Endothelial cell of umbilical vein (primary cell): Measurements from ENCODE around the gene UBXN2A. TPM values are rescaled to one million over a fixed set of nuclear protein-coding genes. Genes with fewer than 3 reads are reported as not detected.
A peak's percentile ranks its signal among the peaks of the same experiment; 100 is the strongest.

ENCODE experiments used
- BruUV-seq: library from RNA; stranded (reverse); fragments of 400-500 nt; replicated peaks from 2 replicates; lab custom pipeline; 2021; lab: Mats Ljungman, UMichigan
- CTCF ChIA-PET: fragments of 300-600, 350-600 bp; sonication (Branson Sonifier 250); formaldehyde crosslinking; loops from one replicate; lab custom pipeline; 2021; ENCODE audit warnings: antibody characterized with exemption, inconsistent platforms; lab: Charles Lee
- POLR2A ChIA-PET: fragments of 300-600, 350-600 bp; sonication (Branson Sonifier 250); formaldehyde crosslinking; loops from one replicate; lab custom pipeline; 2021; ENCODE audit warnings: antibody characterized with exemption, inconsistent platforms; lab: Charles Lee
- DNase-seq: peaks from one replicate; pipeline ENCODE4 v3.0.0-alpha.2; 2011; ENCODE audit warnings: low read depth, low spot score
- FAIRE-seq: peaks from 2 replicates; lab custom pipeline; 2011; peaks lifted over from hg19 to GRCh38; lab: Jason Lieb, UNC
- H2AFZ ChIP-seq: 2 replicates; pipeline ENCODE4 v1.6.0; 2012; ENCODE audit warnings: low read depth, low read length, control low read depth, inconsistent platforms
- H3K27ac ChIP-seq: 2 replicates; pipeline ENCODE4 v1.5.1; 2011; ENCODE audit warnings: low read depth, mild to moderate bottlenecking, control low read depth, low read length, moderate library complexity; ENCODE audit not compliant: insufficient read depth
- H3K27me3 ChIP-seq, 2 experiments: 2 replicates each; pipeline versions ENCODE4 v1.6.0 to v1.6.1; 2011; ENCODE audit warnings: low read length in 2 of 2, mixed read lengths in 1 of 2; ENCODE audit not compliant: control insufficient read depth in 2 of 2, insufficient read depth in 2 of 2
- H3K36me3 ChIP-seq, 2 experiments: 2 replicates in 1 of 2; 3 replicates in 1 of 2; pipeline ENCODE4 v1.5.1; 2011; ENCODE audit warnings: low read length in 2 of 2, mild to moderate bottlenecking in 1 of 2, moderate library complexity in 1 of 2; ENCODE audit not compliant: control insufficient read depth in 2 of 2, insufficient read depth in 2 of 2; ENCODE audit errors: extremely low read depth in 1 of 2
- H3K4me1 ChIP-seq: 3 replicates; pipeline ENCODE4 v1.5.1; 2011; ENCODE audit warnings: mild to moderate bottlenecking, low read length; ENCODE audit not compliant: control insufficient read depth, insufficient read depth; ENCODE audit errors: extremely low read depth
- H3K4me2 ChIP-seq: 2 replicates; pipeline ENCODE4 v1.6.1; 2011; ENCODE audit warnings: low read length, control low read depth, mixed read lengths; ENCODE audit not compliant: insufficient read depth
- H3K4me3 ChIP-seq, 3 experiments: fragments of 200-600 bp in 1 of 3; sonication (generic), shearing (Covaris generic) in 1 of 3; replicated peaks in 1 of 3; 2 replicates each; pipeline ENCODE4 v1.5.1; 2011 to 2016; ENCODE audit warnings: control low read depth in 3 of 3, low read length in 3 of 3, mild to moderate bottlenecking in 2 of 3, inconsistent platforms in 1 of 3, low read depth in 1 of 3, moderate library complexity in 1 of 3; ENCODE audit not compliant: insufficient read depth in 1 of 3
- H3K79me2 ChIP-seq: 2 replicates; pipeline ENCODE4 v1.6.0; 2012; ENCODE audit warnings: low read length, inconsistent platforms; ENCODE audit not compliant: control insufficient read depth, insufficient read depth
- H3K9ac ChIP-seq: replicated peaks from 2 replicates; pipeline ENCODE3; 2011; ENCODE audit warnings: low read length, control low read depth; ENCODE audit not compliant: insufficient read depth; ENCODE audit errors: extremely low read depth
- H3K9me1 ChIP-seq: replicated peaks from 3 replicates; pipeline ENCODE4 v1.6.0; 2011; ENCODE audit warnings: mild to moderate bottlenecking, low read length; ENCODE audit not compliant: control insufficient read depth, insufficient read depth; ENCODE audit errors: extremely low read depth
- H3K9me3 ChIP-seq: replicated peaks from 2 replicates; pipeline ENCODE4 v1.5.1; 2012; ENCODE audit warnings: low read length, inconsistent platforms; ENCODE audit not compliant: control insufficient read depth, insufficient read depth
- H4K20me1 ChIP-seq: replicated peaks from 2 replicates; pipeline ENCODE3; 2011; ENCODE audit warnings: mild to moderate bottlenecking, low read length; ENCODE audit not compliant: control insufficient read depth, insufficient read depth; ENCODE audit errors: extremely low read depth
- CTCF ChIP-seq, 2 donors: IDR thresholded peaks; 1 replicate in 1 of 2; 2 replicates in 1 of 2; pipeline ENCODE4 v1.5.1; 2011; ENCODE audit warnings: low read length in 2 of 2, mild to moderate bottlenecking in 2 of 2, moderate library complexity in 2 of 2, control low read depth in 1 of 2, inconsistent platforms in 1 of 2, low read depth in 1 of 2; ENCODE audit not compliant: insufficient read depth in 1 of 2; ENCODE audit errors: extremely low read depth in 1 of 2
- EZH2 ChIP-seq: IDR thresholded peaks from 2 replicates; pipeline ENCODE4 v1.6.1; 2012; ENCODE audit warnings: borderline replicate concordance, low read depth, mild to moderate bottlenecking, moderate library complexity, low read length, inconsistent platforms; ENCODE audit not compliant: severe bottlenecking
- FOS ChIP-seq: IDR thresholded peaks from 2 replicates; pipeline ENCODE4 v1.6.1; 2011; ENCODE audit warnings: mild to moderate bottlenecking, low read length, moderate library complexity, borderline replicate concordance; ENCODE audit not compliant: insufficient read depth
- GATA2 ChIP-seq: IDR thresholded peaks from 2 replicates; pipeline ENCODE4 v1.7.0; 2011; ENCODE audit warnings: low read depth, mild to moderate bottlenecking, moderate library complexity, mixed read lengths, low read length; ENCODE audit not compliant: insufficient read length, insufficient read depth
- JUN ChIP-seq: IDR thresholded peaks from 2 replicates; pipeline ENCODE4 v1.6.1; 2011; ENCODE audit warnings: borderline replicate concordance, low read depth; ENCODE audit not compliant: insufficient read length, insufficient read depth
- MAX ChIP-seq: IDR thresholded peaks from 2 replicates; pipeline ENCODE4 v1.6.1; 2011; ENCODE audit not compliant: insufficient read depth, insufficient read length
- MYC ChIP-seq: IDR thresholded peaks from one replicate; pipeline ENCODE4 v1.6.1; 2011; ENCODE audit warnings: mild to moderate bottlenecking, low read depth, low read length
- POLR2A ChIP-seq: IDR thresholded peaks from 2 replicates; pipeline ENCODE4 v1.6.1; 2012; ENCODE audit warnings: low read depth, mild to moderate bottlenecking, control low read depth, low read length
- POLR2AphosphoS5 ChIP-seq: IDR thresholded peaks from 2 replicates; pipeline ENCODE4 v1.6.1; 2012; ENCODE audit warnings: low read depth, mild to moderate bottlenecking, control low read depth, low read length, moderate library complexity; ENCODE audit not compliant: insufficient read depth
- dilution Hi-C: fragments of 300-500 bp; cut with MboI; formaldehyde crosslinking; loops from one replicate; pipeline ENCODE4 v1.15.0; 2019; ENCODE audit warnings: low sequenced_read_pairs; ENCODE audit not compliant: extremely low pct_ligation_motif_present
- intact Hi-C: fragments of 100-400 bp; cut with micrococcal nuclease; formaldehyde crosslinking; loops from one replicate; pipeline ENCODE4 v1.10.0; 2022
- polyA plus RNA-seq, 4 experiments: library from polyadenylated mRNA; depleted of rRNA in 3 of 4; stranded (reverse) in 3 of 4; unstranded in 1 of 4; fragments of >200 nt; gene quantifications; 2 replicates each; pipeline versions ENCODE4 v1.2.1 to v1.2.3, GENCODE V29; 2011 to 2012; ENCODE audit warnings: missing spikeins in 1 of 4
- total RNA-seq: library from RNA; stranded (reverse); gene quantifications from 2 replicates; pipeline ENCODE4 v1.2.3, GENCODE V29; 2021

UBXN2A gene
- total and polyA plus RNA-seq, 2 donors (not counting 3 experiments of a cell fraction or from before 2014, with no cell fraction given) = 3.6 to 19.0 TPM

GRCh38 chr2:24010477-24011249, 70.4 kb downstream of the UBXN2A start:
- Histone ChIP-seq H3K79me2 (no peaks in the 10 kb centered on the region), H3K27ac (no peak overlapping the region), H3K9me1 (no peaks in the 10 kb centered on the region), H3K9ac (peak overlapping the region; percentile 56), H3K27me3 (no peaks in the 10 kb centered on the region), H4K20me1 (no peaks in the 10 kb centered on the region), H3K4me3 (peak overlapping the region in 2 of 3 experiments; percentile 40 to 50), H2AFZ (peak overlapping the region; percentile 88), H3K36me3 (no peaks in the 10 kb centered on the region), H3K4me2 (peak overlapping the region; percentile 68), H3K9me3 (no peaks in the 10 kb centered on the region), H3K4me1 (peaks cover 16% of the 10 kb centered on the region)
- no peak for TF ChIP-seq EZH2
- TF ChIP-seq POLR2A = no peak
- TF ChIP-seq FOS = no peak
- TF ChIP-seq GATA2 = no peak
- no peak for TF ChIP-seq MYC
- no peak for TF ChIP-seq JUN
- TF ChIP-seq CTCF (IDR thresholded peaks at IDR 0.05; ENCODE audit: extremely low read depth in 1 of 2, insufficient read depth in 1 of 2, low read depth in 1 of 2, low read length in 2 of 2) = no peak
- no peak for TF ChIP-seq MAX
- TF ChIP-seq POLR2AphosphoS5 = no peak
- FAIRE-seq = no peak
- intact Hi-C loops (no loop called here), dilution Hi-C loops (no loop called here)
- CTCF ChIA-PET = interaction anchor here (0.6 to 1.4 kb wide), 6 partner anchors 13 to 186 kb away, joined by 3 to 6 read pairs (median 3); partner anchors contain the start of genes ATAD2B and WDCP
- POLR2A ChIA-PET = interaction anchor here (0.6 kb wide), 1 partner anchor 32 kb away, joined by 3 read pairs; no protein-coding TSS in a partner anchor
- BruUV-seq = no TSS peak
- no peak for DNase-seq
